GM12878 (cell line): ENCODE results near the gene SYNE4.
"Not testable (repeated sequence)": the region's sequence is repeated elsewhere in the genome, so short reads cannot be mapped to it uniquely, and the experiment has no call there.

ENCODE experiments used
- EZH2 ChIP-seq: IDR thresholded peaks from 2 replicates; pipeline ENCODE4 v1.6.1; 2012; ENCODE audit warnings: low read depth, mild to moderate bottlenecking, control low read depth, inconsistent platforms, low read length, borderline replicate concordance; ENCODE audit not compliant: control insufficient read depth
- TF ChIP-seq, protein P1 (sequence below), 3 experiments: IDR thresholded peaks in 2 of 3; conservative IDR thresholded peaks in 1 of 3; 2 replicates each; pipeline ENCODE4 v1.5.1; 2011; ENCODE audit warnings: low read depth in 3 of 3, low read length in 3 of 3, mild to moderate bottlenecking in 3 of 3, control low read depth in 2 of 3, moderate library complexity in 2 of 3, inconsistent platforms in 1 of 3, mixed read lengths in 1 of 3; ENCODE audit not compliant: control insufficient read depth in 2 of 3, insufficient read depth in 1 of 3; ENCODE audit errors: extremely low read depth in 1 of 3

GRCh38 chr19:35957411-35957810 is 51.2 kb downstream of the SYNE4 start:
- TF ChIP-seq EZH2: not testable (repeated sequence)
- TF ChIP-seq, protein P1, sequence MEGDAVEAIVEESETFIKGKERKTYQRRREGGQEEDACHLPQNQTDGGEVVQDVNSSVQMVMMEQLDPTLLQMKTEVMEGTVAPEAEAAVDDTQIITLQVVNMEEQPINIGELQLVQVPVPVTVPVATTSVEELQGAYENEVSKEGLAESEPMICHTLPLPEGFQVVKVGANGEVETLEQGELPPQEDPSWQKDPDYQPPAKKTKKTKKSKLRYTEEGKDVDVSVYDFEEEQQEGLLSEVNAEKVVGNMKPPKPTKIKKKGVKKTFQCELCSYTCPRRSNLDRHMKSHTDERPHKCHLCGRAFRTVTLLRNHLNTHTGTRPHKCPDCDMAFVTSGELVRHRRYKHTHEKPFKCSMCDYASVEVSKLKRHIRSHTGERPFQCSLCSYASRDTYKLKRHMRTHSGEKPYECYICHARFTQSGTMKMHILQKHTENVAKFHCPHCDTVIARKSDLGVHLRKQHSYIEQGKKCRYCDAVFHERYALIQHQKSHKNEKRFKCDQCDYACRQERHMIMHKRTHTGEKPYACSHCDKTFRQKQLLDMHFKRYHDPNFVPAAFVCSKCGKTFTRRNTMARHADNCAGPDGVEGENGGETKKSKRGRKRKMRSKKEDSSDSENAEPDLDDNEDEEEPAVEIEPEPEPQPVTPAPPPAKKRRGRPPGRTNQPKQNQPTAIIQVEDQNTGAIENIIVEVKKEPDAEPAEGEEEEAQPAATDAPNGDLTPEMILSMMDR (IDR thresholded peaks at IDR 0.05 in 2 of 3, conservative IDR thresholded peaks at IDR 0.05 in 1 of 3; ENCODE audit: control insufficient read depth in 2 of 3, extremely low read depth in 1 of 3, insufficient read depth in 1 of 3, low read depth in 3 of 3, low read length in 3 of 3): not testable (repeated sequence)
